ENCODE data around the gene WDR88. TPM values are rescaled to one million over a fixed set of nuclear protein-coding genes. Genes with fewer than 3 reads are reported as not detected.
A peak's percentile ranks its signal among the peaks of the same experiment; 100 is the strongest.
"Not testable (repeated sequence)": the region's sequence is repeated elsewhere in the genome, so short reads cannot be mapped to it uniquely, and the experiment has no call there.

The WDR88 gene
- total RNA-seq, 1 donor from 2014 or later = not detected

GRCh38 chr19:33114312-33114711, 17.6 kb upstream of the WDR88 start:
- H3K27ac Mint-ChIP-seq (ENCODE audit: unreplicated experiment) = no peak overlapping the region
- H3K4me1 Mint-ChIP-seq (ENCODE audit: unreplicated experiment) = no peaks in the 10 kb centered on the region
- DNase-seq (ENCODE audit: low spot score) = no peak
- peaks cover 6% of the 10 kb centered on the region for H3K36me3 Mint-ChIP-seq (ENCODE audit: low read depth, unreplicated experiment)
- no peak overlapping the region for H3K4me3 Mint-ChIP-seq (ENCODE audit: unreplicated experiment)
- TF ChIP-seq CTCF (IDR thresholded peaks at IDR 0.05; ENCODE audit: unreplicated experiment) = no peak
- H3K9me3 Mint-ChIP-seq (ENCODE audit: unreplicated experiment) = no peaks in the 10 kb centered on the region
- H3K27me3 Mint-ChIP-seq (ENCODE audit: unreplicated experiment) = no peaks in the 10 kb centered on the region

GRCh38 chr19:33117501-33117900, 14.4 kb upstream of the WDR88 start:
- no peak for DNase-seq (ENCODE audit: low spot score)
- H3K36me3 Mint-ChIP-seq (ENCODE audit: low read depth, unreplicated experiment) = no peaks in the 10 kb centered on the region

GRCh38 chr19:33118643-33119042, 13.3 kb upstream of the WDR88 start:
- H3K27me3 Mint-ChIP-seq (ENCODE audit: unreplicated experiment) = no peaks in the 10 kb centered on the region
- H3K4me3 Mint-ChIP-seq (ENCODE audit: unreplicated experiment) = no peak overlapping the region
- DNase-seq (ENCODE audit: low spot score) = no peak
- no peak for TF ChIP-seq CTCF (IDR thresholded peaks at IDR 0.05; ENCODE audit: unreplicated experiment)
- H3K27ac Mint-ChIP-seq (ENCODE audit: unreplicated experiment) = no peak overlapping the region
- no peaks in the 10 kb centered on the region for H3K9me3 Mint-ChIP-seq (ENCODE audit: unreplicated experiment)
- H3K4me1 Mint-ChIP-seq (ENCODE audit: unreplicated experiment) = no peaks in the 10 kb centered on the region
- no peaks in the 10 kb centered on the region for H3K36me3 Mint-ChIP-seq (ENCODE audit: low read depth, unreplicated experiment)

More at GRCh38 chr19:33117501-33117900, 14.4 kb upstream of the WDR88 start:
- no peaks in the 10 kb centered on the region for H3K27me3 Mint-ChIP-seq (ENCODE audit: unreplicated experiment)
- H3K4me3 Mint-ChIP-seq (ENCODE audit: unreplicated experiment) = no peak overlapping the region
- TF ChIP-seq CTCF (IDR thresholded peaks at IDR 0.05; ENCODE audit: unreplicated experiment) = no peak
- H3K9me3 Mint-ChIP-seq (ENCODE audit: unreplicated experiment) = no peaks in the 10 kb centered on the region
- H3K27ac Mint-ChIP-seq (ENCODE audit: unreplicated experiment) = no peak overlapping the region
- H3K4me1 Mint-ChIP-seq (ENCODE audit: unreplicated experiment) = no peaks in the 10 kb centered on the region

- peaks cover 1% of the 10 kb centered on the region for H3K27me3 Mint-ChIP-seq (ENCODE audit: unreplicated experiment)
- peaks cover 3% of the 10 kb centered on the region for H3K4me1 Mint-ChIP-seq (ENCODE audit: unreplicated experiment)
- no peaks in the 10 kb centered on the region for H3K9me3 Mint-ChIP-seq (ENCODE audit: unreplicated experiment)
- H3K36me3 Mint-ChIP-seq (ENCODE audit: low read depth, unreplicated experiment) = peaks cover 4% of the 10 kb centered on the region
- H3K27ac Mint-ChIP-seq (ENCODE audit: unreplicated experiment) = peak overlapping the region; percentile 27
- no peak for DNase-seq (ENCODE audit: low spot score)
- no peak overlapping the region for H3K4me3 Mint-ChIP-seq (ENCODE audit: unreplicated experiment)
- no peak for TF ChIP-seq CTCF (IDR thresholded peaks at IDR 0.05; ENCODE audit: unreplicated experiment)
These were observed 7.5 kb upstream of the WDR88 start for GRCh38 chr19:33124207-33125098.

GRCh38 chr19:33125929-33126388, 6.0 kb upstream of the WDR88 start:
- peaks cover 3% of the 10 kb centered on the region for H3K4me1 Mint-ChIP-seq (ENCODE audit: unreplicated experiment)
- H3K36me3 Mint-ChIP-seq (ENCODE audit: low read depth, unreplicated experiment) = peaks cover 6% of the 10 kb centered on the region
- H3K4me3 Mint-ChIP-seq (ENCODE audit: unreplicated experiment) = no peak overlapping the region
- peaks cover 1% of the 10 kb centered on the region for H3K27me3 Mint-ChIP-seq (ENCODE audit: unreplicated experiment)
- H3K27ac Mint-ChIP-seq (ENCODE audit: unreplicated experiment) = no peak overlapping the region
- H3K9me3 Mint-ChIP-seq (ENCODE audit: unreplicated experiment) = no peaks in the 10 kb centered on the region
- peak; percentile 55 for DNase-seq (ENCODE audit: low spot score)
- peak; percentile 90 for TF ChIP-seq CTCF (IDR thresholded peaks at IDR 0.05; ENCODE audit: unreplicated experiment)

GRCh38 chr19:33126712-33127111, 5.2 kb upstream of the WDR88 start:
- H3K36me3 Mint-ChIP-seq (ENCODE audit: low read depth, unreplicated experiment); DNase-seq (ENCODE audit: low spot score); H3K27me3 Mint-ChIP-seq (ENCODE audit: unreplicated experiment); H3K4me1 Mint-ChIP-seq (ENCODE audit: unreplicated experiment); H3K9me3 Mint-ChIP-seq (ENCODE audit: unreplicated experiment): not testable (repeated sequence)
- Mint-ChIP-seq H3K27ac (ENCODE audit: unreplicated experiment) (peak overlapping the region; percentile 6), H3K4me3 (ENCODE audit: unreplicated experiment) (peak overlapping the region; percentile 68)

Measured in endothelial cell (in vitro differentiated cells).